ENCODE data around the gene RIT2. TPM values are rescaled to one million over a fixed set of nuclear protein-coding genes. Genes with fewer than 3 reads are reported as not detected.

Gene RIT2
- total and polyA plus RNA-seq, 7 donors: not detected

- H3K4me1 ChIP-seq: no peaks in the 10 kb centered on the region
- no peak for DNase-seq
- WGBS, 3 donors: 72 to 86% (median 78%) methylated on average over 3 of the region's 3 CpGs
- no peak for ATAC-seq
- H3K36me3 ChIP-seq (ENCODE audit: insufficient read depth in 1 of 2, low read depth in 1 of 2): no peaks in the 10 kb centered on the region
- TF ChIP-seq CTCF (IDR thresholded peaks at IDR 0.05): no peak
- H3K9me3 ChIP-seq: no peaks in the 10 kb centered on the region
- no peak overlapping the region for H3K27ac ChIP-seq
- no peak overlapping the region for H3K4me3 ChIP-seq
- no peaks in the 10 kb centered on the region for H3K27me3 ChIP-seq (ENCODE audit: insufficient read depth in 3 of 3, low read length in 2 of 3)
- intact Hi-C loops (cut with DNase I): no loop called here
Observed at GRCh38 chr18:42882122-42882521, 233.4 kb downstream of the RIT2 start.

GRCh38 chr18:42872838-42873237, 242.6 kb downstream of the RIT2 start:
- no peak for DNase-seq
- Histone ChIP-seq H3K4me1 (no peaks in the 10 kb centered on the region), H3K9me3 (no peaks in the 10 kb centered on the region), H3K36me3 (ENCODE audit: insufficient read depth in 1 of 2, low read depth in 1 of 2) (no peaks in the 10 kb centered on the region), H3K27ac (no peak overlapping the region), H3K4me3 (no peak overlapping the region), H3K27me3 (ENCODE audit: insufficient read depth in 3 of 3, low read length in 2 of 3) (no peaks in the 10 kb centered on the region)
- ATAC-seq: no peak
- 81 to 89% (median 82%) methylated on average over 2 of the region's 2 CpGs for WGBS, 3 donors
- no peak for TF ChIP-seq CTCF (IDR thresholded peaks at IDR 0.05)
- intact Hi-C loops (cut with DNase I): no loop called here

GRCh38 chr18:42864876-42865275, 250.6 kb downstream of the RIT2 start:
- Histone ChIP-seq H3K4me3 (no peak overlapping the region), H3K4me1 (no peaks in the 10 kb centered on the region), H3K27ac (no peak overlapping the region), H3K36me3 (ENCODE audit: insufficient read depth in 1 of 2, low read depth in 1 of 2) (no peaks in the 10 kb centered on the region), H3K27me3 (ENCODE audit: insufficient read depth in 3 of 3, low read length in 2 of 3) (no peaks in the 10 kb centered on the region), H3K9me3 (no peaks in the 10 kb centered on the region)
- no peak for TF ChIP-seq CTCF (IDR thresholded peaks at IDR 0.05)
- DNase-seq (no peak), ATAC-seq (no peak)
- intact Hi-C loops (cut with DNase I): no loop called here

- Histone ChIP-seq H3K27ac (no peak overlapping the region), H3K4me3 (no peak overlapping the region), H3K9me3 (no peaks in the 10 kb centered on the region), H3K4me1 (no peaks in the 10 kb centered on the region), H3K27me3 (ENCODE audit: insufficient read depth in 3 of 3, low read length in 2 of 3) (no peaks in the 10 kb centered on the region), H3K36me3 (ENCODE audit: insufficient read depth in 1 of 2, low read depth in 1 of 2) (no peaks in the 10 kb centered on the region)
- ATAC-seq (no peak), DNase-seq (no peak)
- intact Hi-C loops (cut with DNase I): no loop called here
- no peak for TF ChIP-seq CTCF (IDR thresholded peaks at IDR 0.05)
Observed at GRCh38 chr18:42861271-42861670, 254.2 kb downstream of the RIT2 start.

- no peaks in the 10 kb centered on the region for H3K27me3 ChIP-seq (ENCODE audit: insufficient read depth in 3 of 3, low read length in 2 of 3)
- WGBS, 3 donors: 91 to 97% (median 93%) methylated on average over 1 of the region's 1 CpG
- no peaks in the 10 kb centered on the region for H3K9me3 ChIP-seq
- no peaks in the 10 kb centered on the region for H3K4me1 ChIP-seq
- no peak overlapping the region for H3K4me3 ChIP-seq
- H3K36me3 ChIP-seq (ENCODE audit: insufficient read depth in 1 of 2, low read depth in 1 of 2): no peaks in the 10 kb centered on the region
- DNase-seq (no peak), ATAC-seq (no peak)
- TF ChIP-seq CTCF (IDR thresholded peaks at IDR 0.05): no peak
- H3K27ac ChIP-seq: no peak overlapping the region
- intact Hi-C loops (cut with DNase I): no loop called here
Observed at GRCh38 chr18:42860548-42860947, 254.9 kb downstream of the RIT2 start.

All from psoas muscle (tissue), 8 donors.